Dedifferentiated amniotic fluid mesenchymal stem cell (primary cell): Measurements from ENCODE around the gene STXBP3.
A peak's percentile ranks its signal among the peaks of the same experiment; 100 is the strongest.
"Not testable (repeated sequence)": the region's sequence is repeated elsewhere in the genome, so short reads cannot be mapped to it uniquely, and the experiment has no call there.

Experiments
- DNase-seq: peaks from one replicate; pipeline ENCODE4 v3.0.0-alpha.2; 2016; ENCODE audit errors: extremely low spot score

The STXBP3 gene, protein sequence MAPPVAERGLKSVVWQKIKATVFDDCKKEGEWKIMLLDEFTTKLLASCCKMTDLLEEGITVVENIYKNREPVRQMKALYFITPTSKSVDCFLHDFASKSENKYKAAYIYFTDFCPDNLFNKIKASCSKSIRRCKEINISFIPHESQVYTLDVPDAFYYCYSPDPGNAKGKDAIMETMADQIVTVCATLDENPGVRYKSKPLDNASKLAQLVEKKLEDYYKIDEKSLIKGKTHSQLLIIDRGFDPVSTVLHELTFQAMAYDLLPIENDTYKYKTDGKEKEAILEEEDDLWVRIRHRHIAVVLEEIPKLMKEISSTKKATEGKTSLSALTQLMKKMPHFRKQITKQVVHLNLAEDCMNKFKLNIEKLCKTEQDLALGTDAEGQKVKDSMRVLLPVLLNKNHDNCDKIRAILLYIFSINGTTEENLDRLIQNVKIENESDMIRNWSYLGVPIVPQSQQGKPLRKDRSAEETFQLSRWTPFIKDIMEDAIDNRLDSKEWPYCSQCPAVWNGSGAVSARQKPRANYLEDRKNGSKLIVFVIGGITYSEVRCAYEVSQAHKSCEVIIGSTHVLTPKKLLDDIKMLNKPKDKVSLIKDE

GRCh38 chr1:108746382-108747170 is at the start of gene STXBP3:
Gene STXBP3, plus strand, starts transcription at chr1:108746674. Its CDS starts 64 bp downstream, at chr1:108746738.
- peak; percentile 98 for DNase-seq

- no peak for DNase-seq
Measured at GRCh38 chr1:108699375-108700332, 46.8 kb upstream of the STXBP3 start.

GRCh38 chr1:108701176-108701849 is 45.2 kb upstream of the STXBP3 start:
- DNase-seq = no peak

DNA sequence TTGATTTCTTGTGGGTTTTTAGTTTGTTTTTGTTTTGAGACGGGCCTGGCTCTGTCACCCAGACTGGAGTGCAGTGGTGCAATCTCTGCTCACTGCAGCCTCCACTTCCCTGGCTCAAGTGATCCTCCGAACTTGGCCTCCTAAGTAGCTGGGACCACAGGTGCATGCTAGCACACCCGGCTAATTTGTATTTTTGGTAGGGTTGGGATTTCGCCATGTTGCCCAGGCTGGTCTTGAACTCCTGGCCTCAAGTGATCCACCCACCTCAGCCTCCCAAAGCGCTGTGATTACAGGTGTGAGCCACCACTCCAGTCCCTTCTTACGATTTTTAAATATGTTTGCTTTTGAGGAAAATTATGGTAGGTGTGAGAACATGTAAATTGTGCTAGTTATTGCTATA is 44.4 kb upstream of the STXBP3 start:
- DNase-seq = not testable (repeated sequence)

DNA sequence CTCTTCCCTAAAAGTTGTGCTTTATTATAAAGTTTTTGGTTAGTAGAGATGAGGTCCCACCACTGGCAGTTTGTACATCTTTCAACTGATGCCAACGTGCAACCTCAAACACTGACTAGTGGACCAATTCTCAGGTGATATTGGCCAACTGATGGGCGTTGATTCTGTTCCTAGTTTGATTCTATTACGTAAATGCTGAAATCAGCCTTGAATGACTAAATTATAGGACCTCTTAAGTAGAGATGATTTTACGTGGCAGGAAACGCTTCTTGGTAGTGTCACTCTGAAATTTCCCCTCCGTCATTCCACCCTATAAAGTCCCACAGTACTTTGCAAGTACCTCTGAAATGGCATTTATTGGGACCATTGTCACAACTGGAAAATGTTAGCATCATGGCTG is 42.5 kb upstream of the STXBP3 start:
- no peak for DNase-seq

GRCh38 chr1:108704496-108704895 is 42.0 kb upstream of the STXBP3 start:
- peak; percentile 80 for DNase-seq

GRCh38 chr1:108706643-108707042 is 39.8 kb upstream of the STXBP3 start:
- no peak for DNase-seq

- DNase-seq = no peak
Measured at GRCh38 chr1:108708691-108709660, 37.5 kb upstream of the STXBP3 start.

GRCh38 chr1:108712606-108713150 is 33.8 kb upstream of the STXBP3 start, which contains the start of gene FNDC7:
Gene FNDC7, plus strand, starts transcription at chr1:108712908. Its CDS starts 26 bp downstream, at chr1:108712934.
- no peak for DNase-seq

DNA sequence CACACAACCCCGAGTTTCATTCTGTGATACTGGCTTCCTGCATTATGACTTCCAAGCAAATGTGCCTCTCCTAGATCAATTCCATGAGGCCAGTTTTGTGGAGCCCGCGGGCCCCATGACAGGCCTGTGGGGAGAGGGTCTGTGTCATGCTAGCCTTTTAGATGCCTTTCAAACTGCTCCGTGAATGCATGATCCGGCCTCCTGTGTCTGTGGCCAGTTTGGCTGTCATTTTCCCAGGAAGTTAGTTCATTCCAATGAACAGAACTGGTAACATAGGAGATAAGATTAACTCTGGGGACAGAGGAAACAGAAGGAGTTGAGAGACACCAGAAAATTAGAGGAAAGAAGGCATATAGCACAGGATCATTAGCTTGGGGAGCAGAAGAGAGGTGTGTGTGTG is 30.5 kb upstream of the STXBP3 start:
- no peak for DNase-seq

DNA sequence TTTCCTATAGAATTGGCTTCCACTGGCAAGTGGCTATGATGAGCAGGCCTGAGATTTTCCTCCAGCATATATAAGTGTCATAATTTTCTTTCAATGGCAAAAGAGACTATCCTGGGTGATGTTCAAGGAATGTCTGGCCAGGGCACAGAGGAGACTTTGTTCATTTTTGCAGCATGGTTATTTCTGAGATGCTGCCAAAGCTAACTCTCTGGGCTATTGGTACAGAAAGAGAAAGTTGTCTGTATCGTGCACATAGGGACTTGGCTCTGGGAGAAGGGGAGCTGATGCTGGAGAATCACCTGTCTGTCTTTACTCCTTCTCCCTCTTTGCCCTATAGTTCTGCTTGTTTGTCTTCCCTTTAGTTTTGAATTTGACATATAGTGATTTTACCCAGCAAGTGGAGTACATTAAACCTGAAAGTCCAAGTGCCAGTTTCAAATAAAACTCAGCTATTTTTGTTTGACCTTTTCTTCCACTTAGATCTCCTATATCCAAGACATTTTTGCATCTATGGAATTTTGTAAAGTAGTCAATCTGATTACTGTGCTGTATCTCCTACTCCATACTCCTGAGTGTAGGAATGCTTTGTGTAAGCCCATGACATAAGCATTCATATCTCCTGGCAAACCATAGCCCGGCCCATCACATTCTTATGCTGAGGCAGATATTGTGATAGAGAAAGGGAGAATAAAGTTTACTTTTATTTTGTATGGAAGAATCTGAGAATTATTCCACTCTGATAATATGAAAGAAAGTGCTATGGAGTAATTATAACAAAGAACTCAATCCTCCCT is 29.8 kb upstream of the STXBP3 start:
- DNase-seq = no peak

GRCh38 chr1:108717774-108718316 is 28.6 kb upstream of the STXBP3 start:
- no peak for DNase-seq

- no peak for DNase-seq
Measured at GRCh38 chr1:108718927-108719655, 27.4 kb upstream of the STXBP3 start.

- DNase-seq = peak; percentile 71
Measured at GRCh38 chr1:108719656-108720435, 26.6 kb upstream of the STXBP3 start.

- peak; percentile 47 for DNase-seq
Measured at GRCh38 chr1:108722292-108722691, 24.2 kb upstream of the STXBP3 start.

DNA sequence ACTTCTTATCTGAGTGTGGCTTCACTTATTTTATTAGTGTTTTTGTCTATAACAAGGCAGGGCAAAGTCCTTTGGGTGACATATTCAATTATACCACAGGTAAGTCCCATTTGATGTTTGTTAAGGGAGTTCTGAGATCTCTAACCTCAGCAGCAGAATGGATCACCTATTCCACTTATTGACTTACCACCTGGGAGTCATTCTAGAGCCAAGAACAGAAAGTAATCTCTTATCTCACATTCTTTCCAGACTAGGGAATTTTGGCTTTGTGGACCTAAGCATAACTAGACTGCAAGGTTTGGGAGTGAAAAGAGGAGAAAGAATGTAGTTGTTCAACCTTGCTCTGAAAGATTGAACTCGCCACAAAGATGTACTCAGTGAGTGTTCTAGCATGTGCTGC is 20.6 kb upstream of the STXBP3 start:
- no peak for DNase-seq
